CD14-positive monocyte (primary cell): ENCODE measurements around the gene PIAS1. TPM values are rescaled to one million over a fixed set of nuclear protein-coding genes. Genes with fewer than 3 reads are reported as not detected.

ENCODE experiments used
- DNase-seq, 3 donors: peaks; one replicate each; pipeline ENCODE4 v3.0.0-alpha.2; 2011 to 2022
- H2AFZ ChIP-seq: 2 replicates; pipeline ENCODE4 v1.6.0; 2012; ENCODE audit warnings: mild to moderate bottlenecking, low read depth, low read length, inconsistent platforms; ENCODE audit not compliant: insufficient read depth, poor library complexity, severe bottlenecking
- H3K27ac ChIP-seq, 2 donors: 1 replicate in 1 of 2; 2 replicates in 1 of 2; pipeline ENCODE4 v1.5.1; 2012 to 2013; ENCODE audit warnings: low read length in 2 of 2, control low read depth in 1 of 2, inconsistent platforms in 1 of 2, low read depth in 1 of 2, mild to moderate bottlenecking in 1 of 2
- H3K27me3 ChIP-seq, 2 donors: one replicate each; pipeline versions ENCODE4 v1.6.0 to v1.6.1; 2011 to 2013; ENCODE audit warnings: low read length in 2 of 2; ENCODE audit not compliant: control insufficient read depth in 2 of 2, insufficient read depth in 2 of 2
- H3K36me3 ChIP-seq, 2 donors: replicated peaks in 1 of 2; 1 replicate in 1 of 2; 2 replicates in 1 of 2; pipeline versions ENCODE4 v1.5.1 to v1.6.1; 2012 to 2013; ENCODE audit warnings: low read length in 2 of 2, control low read depth in 1 of 2, inconsistent platforms in 1 of 2, mild to moderate bottlenecking in 1 of 2; ENCODE audit not compliant: insufficient read depth in 2 of 2, control insufficient read depth in 1 of 2
- H3K4me1 ChIP-seq, 2 donors: 1 replicate in 1 of 2; 2 replicates in 1 of 2; pipeline versions ENCODE4 v1.5.1 to v1.6.1; 2012 to 2013; ENCODE audit warnings: low read length in 2 of 2, control low read depth in 1 of 2, inconsistent platforms in 1 of 2, mild to moderate bottlenecking in 1 of 2, moderate library complexity in 1 of 2; ENCODE audit not compliant: insufficient read depth in 2 of 2, control insufficient read depth in 1 of 2
- H3K4me2 ChIP-seq: replicated peaks from 2 replicates; pipeline ENCODE3; 2012; ENCODE audit warnings: low read length, moderate library complexity, mild to moderate bottlenecking; ENCODE audit not compliant: poor library complexity, severe bottlenecking; ENCODE audit errors: extremely low read depth
- H3K4me3 ChIP-seq, 3 experiments: fragments of 200-600 bp in 1 of 3; sonication (generic) in 1 of 3; replicated peaks in 1 of 3; 1 replicate in 2 of 3; 2 replicates in 1 of 3; pipeline ENCODE4 v1.5.1; 2011 to 2013; ENCODE audit warnings: low read length in 3 of 3, mild to moderate bottlenecking in 3 of 3, control low read depth in 2 of 3, low read depth in 2 of 3, inconsistent platforms in 1 of 3, moderate library complexity in 1 of 3
- H3K79me2 ChIP-seq: 2 replicates; pipeline ENCODE4 v1.6.0; 2012; ENCODE audit warnings: mild to moderate bottlenecking, control low read depth, inconsistent platforms, low read length, moderate library complexity; ENCODE audit not compliant: insufficient read depth
- H3K9ac ChIP-seq: 2 replicates; pipeline ENCODE4 v1.6.0; 2017; ENCODE audit warnings: low read length, mild to moderate bottlenecking; ENCODE audit not compliant: insufficient read depth, poor library complexity, severe bottlenecking
- H3K9me3 ChIP-seq, 2 donors: replicated peaks in 1 of 2; 1 replicate in 1 of 2; 2 replicates in 1 of 2; pipeline versions ENCODE4 v1.5.1 to v1.6.1; 2012 to 2013; ENCODE audit warnings: low read length in 2 of 2, control low read depth in 1 of 2; ENCODE audit not compliant: control insufficient read depth in 1 of 2, insufficient read depth in 1 of 2
- H4K20me1 ChIP-seq: 2 replicates; pipeline ENCODE4 v1.6.0; 2012; ENCODE audit warnings: mild to moderate bottlenecking, low read length, control low read depth, moderate library complexity; ENCODE audit not compliant: insufficient read depth
- H3K27ac Mint-ChIP-seq, 7 donors: one replicate each; pipeline ENCODE4 v1.8.0; 2020; ENCODE audit warnings: mild to moderate bottlenecking in 7 of 7, mixed read lengths in 7 of 7, moderate library complexity in 6 of 7, inconsistent platforms in 2 of 7
- H3K27me3 Mint-ChIP-seq, 3 donors: one replicate each; pipeline ENCODE4 v1.8.0; 2021 to 2022; ENCODE audit warnings: low read depth in 3 of 3, mild to moderate bottlenecking in 3 of 3, mixed read lengths in 3 of 3, moderate library complexity in 3 of 3, inconsistent platforms in 1 of 3
- H3K36me3 Mint-ChIP-seq, 2 donors: one replicate each; pipeline ENCODE4 v1.8.0; 2020; ENCODE audit warnings: mixed read lengths in 2 of 2, inconsistent platforms in 1 of 2, mild to moderate bottlenecking in 1 of 2
- H3K4me1 Mint-ChIP-seq: one replicate; pipeline ENCODE4 v1.8.0; 2020; ENCODE audit warnings: mild to moderate bottlenecking, mixed read lengths
- H3K4me3 Mint-ChIP-seq, 2 donors: one replicate each; pipeline ENCODE4 v1.8.0; 2020; ENCODE audit warnings: mild to moderate bottlenecking in 2 of 2, mixed read lengths in 2 of 2, moderate library complexity in 1 of 2
- H3K9me3 Mint-ChIP-seq, 7 donors: one replicate each; pipeline ENCODE4 v1.8.0; 2020 to 2022; ENCODE audit warnings: mixed read lengths in 7 of 7, mild to moderate bottlenecking in 6 of 7, moderate library complexity in 6 of 7, inconsistent platforms in 2 of 7
- WGBS: methylation state at CpG from one replicate; pipeline ENCODE4 v1.1.5; 2013; ENCODE audit warnings: missing lambda C conversion rate; ENCODE audit not compliant: insufficient coverage; 5-methylcytosine and 5-hydroxymethylcytosine counted together
- intact Hi-C, 2 donors: fragments of 100-400 bp; cut with micrococcal nuclease; formaldehyde crosslinking; loops; one replicate each; pipeline versions ENCODE4 v1.15.0 to v1.15.1; 2023
- polyA plus RNA-seq, 3 donors: library from polyadenylated mRNA; depleted of rRNA in 1 of 3; unstranded in 2 of 3; stranded (reverse) in 1 of 3; fragments of 300-500 nt in 2 of 3; fragments of >200 nt in 1 of 3; fragmentation: Illumina TruSeq in 2 of 3; gene quantifications; 1 replicate in 2 of 3; 2 replicates in 1 of 3; pipeline ENCODE4 v1.2.3, GENCODE V29; 2012 to 2021
- TF ChIP-seq, protein P1 (sequence below): fragments of 200-600 bp; IDR thresholded peaks from one replicate; pipeline ENCODE4 v1.8.0; 2022; ENCODE audit warnings: antibody characterized with exemption, mild to moderate bottlenecking

PIAS1 gene
- polyA plus RNA-seq, 3 donors, result 47.3 to 109 (median 89.8) TPM

DNA sequence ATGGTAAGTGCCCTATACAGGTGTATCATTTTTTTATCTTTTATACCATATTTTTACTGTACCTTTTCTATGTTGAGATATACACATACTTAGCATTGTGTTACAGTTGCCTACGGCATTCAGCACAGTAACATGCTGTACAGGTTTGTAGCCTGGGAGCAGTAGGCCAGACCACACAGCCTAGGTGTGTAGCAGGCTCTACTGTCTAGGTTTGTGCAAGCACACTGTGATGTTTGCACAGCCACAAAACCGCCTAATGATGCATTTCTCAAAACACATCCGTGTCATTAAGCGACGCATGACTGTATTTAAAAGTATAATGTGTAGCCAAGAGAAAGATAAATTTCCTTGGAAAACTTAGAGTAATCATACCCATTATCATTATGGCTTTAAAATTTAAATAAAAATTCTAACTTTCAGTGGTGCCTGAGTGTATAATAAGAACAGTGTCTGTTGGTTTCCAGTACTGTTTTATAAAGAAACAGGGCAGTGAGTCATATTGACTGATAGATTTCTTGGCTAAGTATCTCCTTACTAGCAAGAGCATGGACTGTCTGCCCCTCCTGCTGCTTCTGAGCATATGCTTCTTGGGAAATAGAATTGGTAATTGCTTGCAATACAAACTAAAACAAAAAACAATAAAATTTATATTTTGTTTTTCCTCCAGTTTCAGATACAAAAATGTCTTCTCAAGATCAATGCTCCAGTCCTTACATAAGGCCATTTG, 132.7 kb downstream of the PIAS1 start:
- H3K36me3 ChIP-seq, result peaks cover 87 to 97% of the 10 kb centered on the region in 2 donors

DNA sequence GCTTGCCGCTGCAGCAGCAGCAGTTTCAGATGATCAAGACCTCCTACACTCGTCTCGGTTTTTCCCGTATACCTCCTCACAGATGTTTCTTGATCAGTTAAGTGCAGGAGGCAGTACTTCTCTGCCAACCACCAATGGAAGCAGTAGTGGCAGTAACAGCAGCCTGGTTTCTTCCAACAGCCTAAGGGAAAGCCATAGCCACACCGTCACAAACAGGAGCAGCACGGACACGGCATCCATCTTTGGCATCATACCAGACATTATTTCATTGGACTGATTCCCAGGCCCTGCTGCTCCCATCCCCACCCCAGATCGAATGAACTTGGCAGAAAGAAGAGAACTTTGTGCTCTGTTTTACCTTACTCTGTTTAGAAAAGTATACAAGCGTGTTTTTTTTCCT, 133.4 kb downstream of the PIAS1 start:
- H3K4me1 Mint-ChIP-seq, result peaks cover 16% of the 10 kb centered on the region
- H3K27me3 Mint-ChIP-seq, result no peaks in the 10 kb centered on the region
- H3K9me3 ChIP-seq, result no peaks in the 10 kb centered on the region
- no peaks in the 10 kb centered on the region for H3K27me3 ChIP-seq
- WGBS, result 80% methylated on average over 3 of the region's 9 CpGs
- H3K9me3 Mint-ChIP-seq, result no peaks in the 10 kb centered on the region
- DNase-seq, result no peak
- peaks cover 90 to 98% of the 10 kb centered on the region in 2 donors for H3K36me3 ChIP-seq
- no peaks in the 10 kb centered on the region for H3K79me2 ChIP-seq
- no peak overlapping the region for H3K4me3 ChIP-seq
- no peak overlapping the region for H3K9ac ChIP-seq
- intact Hi-C loops, result no loop called here
- TF ChIP-seq, protein P1, sequence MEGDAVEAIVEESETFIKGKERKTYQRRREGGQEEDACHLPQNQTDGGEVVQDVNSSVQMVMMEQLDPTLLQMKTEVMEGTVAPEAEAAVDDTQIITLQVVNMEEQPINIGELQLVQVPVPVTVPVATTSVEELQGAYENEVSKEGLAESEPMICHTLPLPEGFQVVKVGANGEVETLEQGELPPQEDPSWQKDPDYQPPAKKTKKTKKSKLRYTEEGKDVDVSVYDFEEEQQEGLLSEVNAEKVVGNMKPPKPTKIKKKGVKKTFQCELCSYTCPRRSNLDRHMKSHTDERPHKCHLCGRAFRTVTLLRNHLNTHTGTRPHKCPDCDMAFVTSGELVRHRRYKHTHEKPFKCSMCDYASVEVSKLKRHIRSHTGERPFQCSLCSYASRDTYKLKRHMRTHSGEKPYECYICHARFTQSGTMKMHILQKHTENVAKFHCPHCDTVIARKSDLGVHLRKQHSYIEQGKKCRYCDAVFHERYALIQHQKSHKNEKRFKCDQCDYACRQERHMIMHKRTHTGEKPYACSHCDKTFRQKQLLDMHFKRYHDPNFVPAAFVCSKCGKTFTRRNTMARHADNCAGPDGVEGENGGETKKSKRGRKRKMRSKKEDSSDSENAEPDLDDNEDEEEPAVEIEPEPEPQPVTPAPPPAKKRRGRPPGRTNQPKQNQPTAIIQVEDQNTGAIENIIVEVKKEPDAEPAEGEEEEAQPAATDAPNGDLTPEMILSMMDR, result no peak
- H3K27ac Mint-ChIP-seq, result peak overlapping the region in 4 of 7 donors; percentile 22 to 85 (median 60)
- H3K4me2 ChIP-seq, result no peak overlapping the region
- no peak overlapping the region for H3K4me3 Mint-ChIP-seq
- no peak overlapping the region for H2AFZ ChIP-seq
- H3K36me3 Mint-ChIP-seq, result peaks cover 81 to 91% of the 10 kb centered on the region in 2 donors
- peaks cover 72% of the 10 kb centered on the region for H4K20me1 ChIP-seq
- H3K4me1 ChIP-seq, result peaks cover 0 to 12% of the 10 kb centered on the region in 2 donors
- H3K27ac ChIP-seq, result no peak overlapping the region

More for the DNA sequence above, 132.7 kb downstream of the PIAS1 start:
- H3K9me3 Mint-ChIP-seq, result no peaks in the 10 kb centered on the region
- no peaks in the 10 kb centered on the region for H3K79me2 ChIP-seq
- no peak overlapping the region for H3K4me3 ChIP-seq
- intact Hi-C loops, result no loop called here
- H3K9me3 ChIP-seq, result no peaks in the 10 kb centered on the region
- H3K4me1 Mint-ChIP-seq, result peaks cover 16% of the 10 kb centered on the region
- H2AFZ ChIP-seq, result no peak overlapping the region
- H3K27me3 Mint-ChIP-seq, result no peaks in the 10 kb centered on the region
- peaks cover 0 to 12% of the 10 kb centered on the region in 2 donors for H3K4me1 ChIP-seq
- 100% methylated on average over 1 of the region's 5 CpGs for WGBS
- H3K9ac ChIP-seq, result no peak overlapping the region
- H3K27me3 ChIP-seq, result no peaks in the 10 kb centered on the region
- TF ChIP-seq, protein P1, result no peak
- no peak overlapping the region for H3K4me3 Mint-ChIP-seq
- no peak for DNase-seq
- H3K27ac ChIP-seq, result no peak overlapping the region
- no peak overlapping the region for H3K4me2 ChIP-seq
- H3K27ac Mint-ChIP-seq, result no peak overlapping the region
- peaks cover 67% of the 10 kb centered on the region for H4K20me1 ChIP-seq
- H3K36me3 Mint-ChIP-seq, result peaks cover 79 to 90% of the 10 kb centered on the region in 2 donors
